HG03103 (cell line): ENCODE data around the gene COG5.
A peak's percentile ranks its signal among the peaks of the same experiment; 100 is the strongest.

Source experiments
- ATAC-seq: cut with Tn5 transposase; IDR thresholded peaks from one replicate; pipeline ENCODE4 v1.9.1; 2021; ENCODE audit warnings: low read depth; ENCODE audit not compliant: unreplicated experiment

COG5 gene

DNA sequence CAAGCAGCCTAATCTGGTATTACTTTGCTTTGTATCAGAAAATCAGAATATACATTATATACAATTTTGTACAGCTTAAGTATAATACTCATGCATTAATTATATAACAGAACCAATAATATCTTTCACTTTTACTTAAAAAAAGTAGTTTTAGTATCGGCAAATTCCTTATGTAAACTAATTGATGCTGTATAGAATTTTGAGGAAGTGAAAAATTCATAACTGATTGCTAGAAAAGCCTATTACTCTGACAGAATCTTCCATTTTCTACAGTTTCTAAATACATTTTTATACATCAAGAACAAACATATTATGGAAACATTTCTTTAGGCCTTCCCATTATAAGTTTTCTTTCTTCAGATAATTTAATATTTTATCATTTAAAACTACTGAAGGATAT is 217.8 kb downstream of the COG5 start:
- no peak for ATAC-seq

DNA sequence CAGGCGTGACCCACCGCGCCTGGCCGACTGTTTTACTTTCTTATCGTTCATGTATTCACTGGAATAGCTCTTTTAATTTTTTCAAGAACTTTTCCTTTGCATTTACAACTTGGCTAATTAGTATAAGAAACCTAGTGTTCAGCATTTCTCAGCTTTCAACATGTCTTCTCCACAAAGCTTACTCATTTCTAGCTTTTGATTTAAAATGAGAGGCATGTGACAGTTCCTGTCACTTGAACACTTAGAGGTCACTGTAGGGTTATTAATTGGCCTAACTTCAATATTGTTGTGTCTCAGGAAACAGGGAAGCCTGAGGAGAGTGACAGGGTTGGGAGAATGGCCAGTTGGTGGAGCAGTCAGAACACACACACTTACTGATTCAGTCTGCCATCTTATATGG is 218.9 kb downstream of the COG5 start:
- ATAC-seq = no peak

DNA sequence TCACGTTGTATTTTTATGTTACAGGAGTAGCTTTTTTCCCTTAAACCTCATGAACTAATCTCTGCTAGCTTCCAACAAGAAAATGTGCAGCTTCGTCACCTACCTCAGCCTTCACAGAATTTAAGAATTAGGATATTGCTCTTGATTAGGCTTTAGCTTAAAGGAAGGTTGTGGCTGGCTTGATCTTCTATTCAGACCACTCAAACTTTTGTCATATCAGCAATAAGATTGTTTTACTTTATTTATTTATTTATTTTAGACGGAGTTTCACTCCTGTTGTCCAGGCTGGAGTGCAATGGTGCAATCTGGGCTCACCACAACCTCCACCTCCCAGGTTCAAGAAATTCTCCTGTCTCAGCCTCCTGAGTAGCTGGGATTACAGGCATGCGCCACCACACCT is 219.4 kb downstream of the COG5 start:
- no peak for ATAC-seq

DNA sequence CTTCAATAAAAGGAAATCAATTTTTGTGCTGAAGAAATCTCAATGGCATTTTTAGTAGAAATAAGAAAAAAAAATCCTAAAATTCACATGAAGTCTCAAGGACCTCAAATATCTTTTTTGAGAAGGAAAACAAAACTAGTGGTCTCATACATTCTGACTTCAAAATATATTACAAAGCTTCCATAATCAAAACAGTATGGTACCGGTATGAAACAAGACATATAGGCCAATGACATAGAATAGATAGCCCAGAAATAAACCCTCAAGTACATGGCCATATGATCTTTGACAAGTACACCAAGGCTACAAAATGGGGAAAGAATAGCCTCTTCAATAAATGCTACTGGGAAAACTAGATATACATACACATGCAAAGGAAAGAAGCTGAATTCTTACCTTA is 225.6 kb downstream of the COG5 start:
- no peak for ATAC-seq

DNA sequence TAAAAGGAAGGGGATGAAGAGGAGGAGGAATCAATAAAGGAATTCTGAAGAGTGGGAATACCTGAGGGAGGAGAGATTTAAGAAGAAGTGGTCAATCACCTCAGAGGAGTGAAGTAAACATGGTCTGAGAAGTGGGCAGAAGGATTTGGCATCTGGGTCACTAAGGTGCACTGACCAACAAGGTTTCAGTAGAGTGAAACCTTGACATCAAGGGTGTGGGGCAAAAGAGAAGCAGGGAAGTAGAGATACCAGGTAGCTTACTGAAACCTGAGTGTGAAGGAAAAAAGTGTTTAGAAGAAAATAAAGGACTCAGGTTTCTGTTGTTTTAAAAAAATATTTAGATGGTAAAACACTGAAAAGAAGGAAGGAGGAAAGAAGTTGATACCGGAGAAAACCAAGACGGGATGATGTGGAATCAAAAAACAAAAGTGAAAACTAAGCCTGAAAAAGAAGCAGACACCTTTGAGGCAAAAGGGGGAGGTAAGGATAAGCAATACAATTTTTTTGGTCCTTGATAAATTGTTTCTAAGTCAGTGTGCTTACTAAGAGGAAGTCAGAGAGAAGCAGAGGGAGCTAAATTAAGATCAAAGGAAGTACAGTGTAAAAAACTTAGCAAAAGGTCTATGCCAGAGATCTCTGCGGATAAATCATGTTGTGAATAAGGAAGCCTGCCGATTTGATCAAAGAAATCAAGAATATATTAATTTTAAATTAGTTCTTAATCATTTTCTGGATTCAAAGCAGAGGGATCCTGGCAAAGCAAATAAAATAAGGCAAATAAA is 231.0 kb downstream of the COG5 start:
- ATAC-seq = peak; percentile 73

DNA sequence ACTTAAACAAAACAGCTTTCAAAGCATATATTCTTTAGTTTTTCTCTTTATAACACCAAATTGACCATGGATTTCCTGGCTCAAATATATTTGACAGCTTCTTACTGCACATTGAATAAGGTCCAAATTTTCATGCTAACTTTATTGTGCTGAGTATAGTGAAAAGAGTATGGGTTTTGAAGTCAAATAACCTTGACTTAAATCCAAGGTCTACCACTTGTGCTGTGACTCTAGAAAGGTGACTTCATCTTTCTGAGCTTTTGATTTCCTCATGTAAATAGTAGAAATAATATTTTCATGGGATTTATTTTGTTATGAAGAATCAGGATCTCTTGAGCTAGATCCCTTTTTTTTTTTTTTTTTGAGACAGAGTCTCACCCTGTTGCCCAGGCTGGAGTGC is 233.2 kb downstream of the COG5 start:
- ATAC-seq = no peak

DNA sequence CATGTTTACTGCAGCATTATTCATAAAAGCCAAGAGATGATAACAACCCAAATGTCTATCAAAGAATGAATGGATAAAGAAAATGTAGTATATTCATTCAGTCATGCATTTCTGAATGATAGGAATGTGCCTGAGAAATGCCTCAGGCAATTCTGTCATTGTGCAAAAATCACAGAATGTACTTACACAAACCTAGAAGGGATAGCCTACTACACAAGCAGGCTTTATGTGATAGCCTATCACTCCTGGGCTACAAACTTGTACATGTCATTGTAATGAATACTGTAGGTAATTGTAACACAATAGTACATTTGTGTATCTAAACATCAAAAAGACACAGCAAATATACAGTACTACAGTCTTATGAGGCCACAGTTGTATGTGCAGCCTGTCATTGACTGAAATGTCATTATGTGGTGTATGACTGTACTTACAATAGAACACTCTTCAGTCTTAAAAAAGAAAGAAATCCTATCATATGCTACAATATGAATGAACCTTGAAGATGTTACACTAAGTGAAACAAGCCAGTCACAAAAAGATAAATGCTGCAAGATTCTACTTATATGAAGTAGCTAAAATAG is 235.6 kb downstream of the COG5 start:
- ATAC-seq = no peak

DNA sequence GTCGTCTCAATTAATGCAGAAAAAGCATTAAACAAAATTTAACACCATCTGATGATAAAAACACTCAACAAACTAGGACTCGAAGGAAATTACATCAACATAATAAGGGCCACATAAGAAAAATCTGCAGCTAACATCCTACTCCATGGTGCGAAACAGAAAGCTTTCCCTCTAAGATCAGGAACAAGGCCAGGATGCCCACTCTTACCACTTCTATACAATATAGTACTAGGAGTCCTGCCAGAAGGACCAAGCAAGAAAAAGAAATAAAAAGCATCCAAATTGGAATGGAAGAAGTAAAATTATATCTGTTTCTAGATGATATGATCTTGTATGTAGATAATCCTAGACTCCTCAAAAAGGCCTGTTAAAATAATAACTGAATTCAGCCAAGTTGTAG is 237.7 kb downstream of the COG5 start:
- no peak for ATAC-seq

DNA sequence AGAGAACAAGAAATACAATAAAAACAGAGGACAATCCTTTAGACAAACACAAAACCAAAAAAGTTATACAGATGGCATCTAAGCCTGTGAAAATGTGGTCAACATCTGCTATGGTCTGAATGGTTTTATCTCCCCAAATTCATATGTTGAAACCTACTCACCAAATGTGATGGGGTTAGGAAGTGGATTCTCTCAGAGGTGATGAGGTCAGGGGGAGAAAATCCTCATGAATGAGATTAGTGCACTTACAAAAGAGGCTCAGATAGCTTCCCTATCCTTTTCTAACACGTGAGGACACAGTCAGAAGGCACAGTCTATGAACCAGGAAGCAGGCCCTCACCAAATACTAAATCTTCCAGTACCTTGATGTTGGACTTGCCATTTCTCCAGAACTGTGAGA is 241.7 kb downstream of the COG5 start:
- no peak for ATAC-seq

DNA sequence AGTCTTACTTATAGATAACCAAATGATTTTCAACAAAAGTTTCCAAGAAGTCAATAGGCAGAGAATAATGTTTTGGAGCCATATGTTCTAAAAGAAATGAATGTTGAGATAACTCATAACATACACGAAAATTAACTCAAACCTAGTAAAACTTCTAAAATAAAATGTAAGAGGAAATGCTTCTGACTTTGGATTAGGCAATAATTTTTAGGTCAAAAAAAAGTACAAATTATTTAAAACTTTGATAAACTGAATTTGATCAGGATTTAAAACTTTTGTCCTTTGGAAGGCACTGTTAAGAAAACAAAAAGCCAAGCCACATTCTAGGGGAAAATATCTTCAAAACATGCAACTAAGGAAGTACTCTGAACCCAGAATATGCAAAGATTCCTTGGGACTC is 242.1 kb downstream of the COG5 start:
- no peak for ATAC-seq

DNA sequence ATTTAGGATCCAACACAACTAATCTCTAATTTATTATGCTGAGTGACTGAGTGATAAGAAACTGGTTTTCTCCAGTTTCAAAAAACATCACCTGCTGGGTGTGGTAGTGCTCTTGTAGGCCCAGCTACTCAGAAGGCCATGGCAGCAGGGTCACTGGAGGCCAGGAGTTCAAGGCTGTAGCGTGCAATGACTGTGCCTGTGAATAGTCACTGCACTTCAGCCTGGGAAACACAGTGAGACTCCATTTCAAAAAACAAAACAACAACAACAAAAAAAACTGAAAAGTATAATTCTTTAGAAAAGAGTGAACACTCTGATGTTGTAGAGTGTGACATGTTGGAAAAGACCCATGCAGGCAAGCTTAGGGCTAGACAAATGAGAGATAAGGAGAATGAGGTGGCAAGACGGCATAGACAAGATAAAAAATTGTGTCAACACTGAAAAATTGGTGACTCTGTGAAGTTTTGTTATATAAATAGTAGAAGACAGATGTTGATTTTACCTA is 243.9 kb downstream of the COG5 start:
- no peak for ATAC-seq

DNA sequence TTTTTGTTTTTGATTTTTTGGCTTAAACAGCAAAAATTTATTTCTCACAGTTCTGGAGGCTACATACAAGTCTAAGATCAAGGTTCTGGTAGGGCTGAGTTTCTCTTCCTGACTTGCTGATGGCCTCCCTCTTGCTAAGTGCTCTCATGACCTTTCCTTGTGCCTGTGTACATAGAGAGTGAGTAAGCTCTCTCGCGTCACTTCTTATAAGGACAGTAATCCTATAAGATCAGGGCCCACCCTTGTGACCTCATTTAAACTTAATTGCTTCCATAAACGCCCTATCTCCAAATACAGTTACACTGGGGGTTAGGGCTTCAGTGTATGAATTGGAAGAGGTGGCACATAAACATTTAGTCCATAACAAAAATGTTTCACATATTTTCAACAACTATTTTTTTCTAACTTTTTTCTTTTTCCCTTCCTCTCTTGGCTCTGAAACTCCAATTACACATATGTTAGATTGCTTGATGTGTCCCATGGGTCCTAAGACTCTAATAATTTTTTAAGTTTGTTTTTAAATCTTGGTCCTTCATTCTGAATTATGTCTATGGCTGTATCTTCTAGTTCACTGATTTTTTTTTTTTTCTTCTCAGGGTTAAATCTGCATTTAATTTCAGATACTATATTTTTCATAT is 245.1 kb downstream of the COG5 start:
- no peak for ATAC-seq

DNA sequence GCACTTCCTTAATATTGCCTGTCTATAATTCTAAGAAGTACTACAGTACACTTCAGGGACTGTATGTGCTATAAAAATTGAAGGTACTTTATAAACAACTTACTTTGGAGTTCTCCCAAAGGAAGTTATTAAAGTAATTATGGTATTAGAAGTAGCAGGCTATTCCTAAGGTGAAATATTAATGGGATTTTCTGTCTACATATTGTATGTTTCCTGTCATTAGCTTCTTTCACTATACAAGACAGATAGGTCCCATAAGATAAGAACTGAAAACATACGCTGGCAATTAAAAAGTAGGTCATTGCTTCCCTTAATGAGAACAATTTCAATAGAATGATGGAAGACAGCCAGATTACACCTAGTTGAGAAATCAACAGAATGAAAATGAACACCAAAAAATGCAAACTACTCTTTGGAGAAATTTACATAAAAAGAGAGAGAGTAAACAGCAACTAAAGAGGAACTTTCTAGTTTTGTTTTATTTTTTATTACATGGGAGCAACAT is 248.0 kb downstream of the COG5 start:
- no peak for ATAC-seq

DNA sequence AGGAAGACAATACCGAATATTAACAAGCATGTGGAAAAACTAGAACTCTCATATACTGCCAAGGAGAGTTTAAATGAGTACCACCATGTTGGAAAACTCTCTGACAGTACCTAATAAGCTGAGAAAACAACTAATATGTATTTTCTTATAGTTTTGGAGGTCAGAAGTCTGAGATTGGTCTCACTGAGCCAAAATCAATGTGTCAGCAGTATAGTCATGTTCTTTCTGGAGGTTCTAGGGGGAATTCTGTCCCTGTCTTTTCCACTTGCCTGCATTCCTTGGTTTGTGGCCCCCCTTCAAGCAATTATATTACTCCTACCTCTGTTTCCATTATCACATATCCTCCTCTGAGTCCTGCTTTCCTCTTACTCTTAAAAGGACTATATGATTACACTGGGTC is 250.4 kb downstream of the COG5 start:
- no peak for ATAC-seq

DNA sequence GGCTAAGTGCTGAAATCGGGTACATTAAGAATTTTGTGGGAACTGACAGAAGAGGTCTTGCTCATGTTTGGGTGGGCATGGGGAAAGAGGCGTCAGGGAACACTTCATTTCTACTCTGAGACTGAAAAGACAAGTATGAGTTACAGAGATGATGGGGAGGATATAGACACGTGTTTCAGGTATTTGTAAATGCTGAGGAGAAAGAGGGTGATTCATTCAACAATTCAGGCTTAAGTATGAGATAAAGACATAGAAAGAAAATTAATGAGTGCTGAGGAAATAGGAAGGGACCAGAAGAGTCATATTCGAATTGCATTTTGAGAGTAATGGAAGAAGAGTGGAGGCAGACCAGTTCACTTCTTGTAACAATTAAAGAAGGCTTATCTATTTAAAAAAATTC is 251.3 kb downstream of the COG5 start:
- ATAC-seq = no peak

DNA sequence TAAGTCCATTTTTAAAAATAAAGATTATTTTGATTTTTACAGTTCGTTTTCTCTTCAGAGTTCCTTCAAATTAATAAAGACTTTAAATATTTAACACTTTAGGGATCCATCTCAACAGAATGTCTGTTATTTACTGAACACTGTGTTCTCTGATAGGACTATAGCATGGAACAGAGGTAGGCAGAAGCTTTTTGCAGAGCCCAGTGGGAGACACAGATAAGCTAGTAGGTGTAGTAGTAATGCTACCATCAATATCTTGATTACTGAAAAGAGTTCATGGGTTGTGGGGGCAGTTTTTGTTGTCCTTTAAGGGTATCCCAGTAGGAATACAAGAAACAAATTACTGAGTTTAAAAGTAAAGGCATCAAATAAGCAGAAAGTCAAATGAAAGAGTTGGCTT is 254.4 kb downstream of the COG5 start:
- no peak for ATAC-seq

DNA sequence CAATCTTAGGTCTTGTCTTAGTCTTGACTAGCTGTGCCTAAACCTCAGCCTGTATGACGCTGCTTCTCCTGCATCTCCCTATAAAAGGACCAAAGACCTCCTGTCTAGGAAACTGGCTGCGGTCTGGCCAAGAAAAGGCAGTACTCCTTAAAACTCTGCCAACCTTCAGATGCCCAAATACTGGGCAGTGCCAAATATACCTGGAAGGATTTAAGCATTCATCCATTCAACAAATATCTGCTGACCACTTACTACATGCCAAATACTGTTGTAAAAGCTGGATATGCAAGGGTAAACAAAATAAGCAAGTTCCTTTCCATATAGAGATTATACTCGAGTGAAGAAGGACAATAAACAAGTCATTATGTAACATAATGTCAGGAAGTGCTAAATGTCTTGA is 259.1 kb downstream of the COG5 start:
- ATAC-seq = no peak

DNA sequence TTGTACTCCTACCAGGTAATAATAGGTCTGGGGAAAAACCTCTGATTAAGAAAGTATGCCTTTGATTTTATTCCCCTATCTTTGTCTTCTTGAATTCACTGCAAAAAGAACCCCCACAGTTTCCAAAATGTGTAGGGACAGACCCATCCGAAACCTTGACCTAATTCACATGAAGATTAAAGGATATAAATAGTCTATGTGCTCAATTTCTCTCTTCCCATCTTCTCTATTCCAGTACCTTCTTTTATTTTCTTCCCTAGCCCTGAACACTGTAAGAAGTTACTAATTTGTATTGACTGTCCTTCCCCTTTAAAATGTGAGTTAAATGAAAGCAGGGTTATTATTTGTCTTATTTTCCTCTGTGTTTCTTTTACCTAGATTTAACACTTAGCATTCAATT is 259.7 kb downstream of the COG5 start:
- ATAC-seq = no peak

DNA sequence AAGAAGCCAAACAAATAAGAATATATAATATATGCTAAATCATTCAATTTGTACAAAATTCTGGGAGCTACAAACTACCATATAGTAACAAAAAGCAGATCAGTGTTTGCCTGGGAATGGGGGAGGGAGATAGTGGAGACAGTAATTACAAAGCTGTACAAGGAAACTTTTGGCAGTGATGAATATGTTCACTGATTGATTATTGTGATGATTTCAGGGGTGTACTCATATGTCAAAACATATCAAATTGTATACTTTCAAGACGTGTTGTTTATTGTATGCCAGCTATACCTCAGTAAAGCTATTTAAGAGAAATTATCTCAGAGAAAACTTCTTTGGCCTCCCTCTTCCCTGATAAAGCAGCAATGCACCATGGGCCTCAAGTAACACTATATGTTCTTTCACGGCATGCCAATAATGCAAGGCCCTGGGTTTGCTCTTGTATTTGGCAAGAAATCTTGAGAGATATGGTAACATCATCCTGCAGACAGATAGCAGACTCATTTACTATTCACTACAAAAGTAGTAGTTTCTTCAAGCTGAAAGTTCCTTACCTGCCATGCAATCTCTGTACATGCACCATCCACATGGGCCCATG is 261.4 kb downstream of the COG5 start:
- ATAC-seq = no peak

DNA sequence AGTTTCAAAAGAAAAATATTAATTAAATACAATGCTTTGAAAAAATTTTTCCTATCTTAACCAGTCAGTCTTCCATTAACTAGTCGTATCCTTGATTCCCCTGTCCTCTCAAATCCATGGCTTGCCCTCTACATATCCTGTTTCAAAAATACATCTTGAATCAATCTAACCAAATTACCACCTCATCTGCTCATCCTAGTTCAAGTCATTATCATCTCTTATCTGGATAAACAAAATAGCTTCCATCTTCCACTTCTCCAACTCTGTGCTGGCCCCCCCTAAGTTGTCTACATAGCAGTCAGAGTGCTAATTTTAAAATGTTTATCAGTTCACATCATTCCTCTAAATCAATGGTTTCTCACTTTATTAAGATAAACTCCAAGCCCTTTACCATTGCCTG is 269.5 kb downstream of the COG5 start:
- no peak for ATAC-seq

DNA sequence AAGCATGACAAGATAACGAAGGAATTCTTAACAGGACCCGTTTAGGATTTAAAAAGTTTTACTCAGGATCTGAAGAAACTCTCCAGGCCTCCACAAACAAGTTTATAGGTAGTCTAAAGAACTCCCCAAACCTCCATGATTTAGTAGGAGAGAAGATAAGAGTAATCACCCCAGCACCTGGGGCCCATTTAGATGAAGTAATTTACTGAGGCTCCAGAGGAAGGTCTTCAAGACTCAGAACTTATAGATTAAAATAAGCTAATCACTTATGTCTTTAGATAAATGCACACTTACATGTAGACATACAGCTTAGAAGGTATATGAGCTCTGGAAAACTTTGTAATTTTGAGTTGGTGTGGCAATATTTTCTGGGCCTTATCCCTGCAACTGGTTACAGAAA is 271.1 kb downstream of the COG5 start:
- ATAC-seq = no peak
